ENCODE data around the gene IYD. TPM values are rescaled to one million over a fixed set of nuclear protein-coding genes. Genes with fewer than 3 reads are reported as not detected.

Gene IYD
- total RNA-seq, 1 experiment from 2014 or later: not detected

DNA sequence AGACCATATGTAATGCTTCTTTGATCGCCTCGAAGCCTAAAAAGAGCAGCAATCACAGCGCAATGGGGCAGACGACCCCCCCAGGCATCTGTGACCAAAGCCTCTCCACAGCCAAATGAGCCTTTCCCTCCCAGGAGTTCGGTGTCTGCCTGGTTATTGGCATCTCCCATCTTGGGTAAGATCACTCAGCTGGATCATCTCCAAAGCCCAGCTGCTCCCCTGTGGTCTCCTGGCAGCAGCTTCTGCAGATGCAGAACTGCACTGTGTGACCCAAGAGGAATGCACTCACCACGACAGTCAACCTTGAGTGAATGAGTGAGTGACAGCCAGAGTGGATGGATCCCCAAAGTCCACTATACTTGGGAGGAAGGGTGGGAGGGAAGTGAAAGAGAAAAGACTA lies 44.8 kb upstream of the IYD start:
- no peak overlapping the region for H3K27ac Mint-ChIP-seq
- TF ChIP-seq, protein P1, sequence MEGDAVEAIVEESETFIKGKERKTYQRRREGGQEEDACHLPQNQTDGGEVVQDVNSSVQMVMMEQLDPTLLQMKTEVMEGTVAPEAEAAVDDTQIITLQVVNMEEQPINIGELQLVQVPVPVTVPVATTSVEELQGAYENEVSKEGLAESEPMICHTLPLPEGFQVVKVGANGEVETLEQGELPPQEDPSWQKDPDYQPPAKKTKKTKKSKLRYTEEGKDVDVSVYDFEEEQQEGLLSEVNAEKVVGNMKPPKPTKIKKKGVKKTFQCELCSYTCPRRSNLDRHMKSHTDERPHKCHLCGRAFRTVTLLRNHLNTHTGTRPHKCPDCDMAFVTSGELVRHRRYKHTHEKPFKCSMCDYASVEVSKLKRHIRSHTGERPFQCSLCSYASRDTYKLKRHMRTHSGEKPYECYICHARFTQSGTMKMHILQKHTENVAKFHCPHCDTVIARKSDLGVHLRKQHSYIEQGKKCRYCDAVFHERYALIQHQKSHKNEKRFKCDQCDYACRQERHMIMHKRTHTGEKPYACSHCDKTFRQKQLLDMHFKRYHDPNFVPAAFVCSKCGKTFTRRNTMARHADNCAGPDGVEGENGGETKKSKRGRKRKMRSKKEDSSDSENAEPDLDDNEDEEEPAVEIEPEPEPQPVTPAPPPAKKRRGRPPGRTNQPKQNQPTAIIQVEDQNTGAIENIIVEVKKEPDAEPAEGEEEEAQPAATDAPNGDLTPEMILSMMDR (conservative IDR thresholded peaks at IDR 0.05): no peak
- Histone ChIP-seq H3K27me3 (ENCODE audit: insufficient read depth, low read length) (no peaks in the 10 kb centered on the region), H3K79me1 (ENCODE audit: insufficient read depth, low read depth, low read length, poor library complexity, severe bottlenecking) (no peaks in the 10 kb centered on the region), H3K4me2 (ENCODE audit: insufficient read depth, insufficient read length, low read length) (no peak overlapping the region), H3K79me2 (ENCODE audit: insufficient read depth, low read length) (no peaks in the 10 kb centered on the region), H4K20me1 (ENCODE audit: control insufficient read depth, insufficient read depth, insufficient read length) (no peaks in the 10 kb centered on the region), H2BK15ac (ENCODE audit: low read depth, low read length) (no peak overlapping the region), H2BK12ac (ENCODE audit: insufficient read length, low read depth, low read length) (peak overlapping the region; percentile 20), H2BK5ac (ENCODE audit: insufficient read length, low read length) (no peak overlapping the region), H4K91ac (ENCODE audit: insufficient read length, low read depth, low read length) (no peak overlapping the region), H3K23ac (ENCODE audit: insufficient read length, low read depth, low read length) (no peak overlapping the region), H3T11ph (ENCODE audit: low read length) (no peak overlapping the region), H4K8ac (replicated peaks; ENCODE audit: insufficient read length, low read depth, low read length) (no peak overlapping the region), H2BK20ac (ENCODE audit: low read depth, low read length, poor library complexity, severe bottlenecking) (no peak overlapping the region), H3K4ac (ENCODE audit: low read depth, low read length) (no peak overlapping the region), H3K18ac (ENCODE audit: insufficient read length, low read depth, low read length) (no peak overlapping the region), H3K9me3 (ENCODE audit: control insufficient read depth, low read depth, low read length) (no peaks in the 10 kb centered on the region), H3K4me1 (ENCODE audit: insufficient read depth, low read length) (no peaks in the 10 kb centered on the region; the same call in 1 of the 2 replicates), H3K56ac (ENCODE audit: insufficient read length, low read depth, low read length) (no peak overlapping the region), H3K23me2 (ENCODE audit: insufficient read length, low read depth, low read length, poor library complexity, severe bottlenecking) (peaks cover 3% of the 10 kb centered on the region), H2AK5ac (ENCODE audit: insufficient read length, low read length) (no peak overlapping the region), H3K9ac (ENCODE audit: extremely low read depth, insufficient read length, low read length) (no peak overlapping the region), H2BK120ac (ENCODE audit: low read depth, low read length, poor library complexity, severe bottlenecking) (no peak overlapping the region), H3K14ac (ENCODE audit: insufficient read depth, low read length) (no peak overlapping the region), H3K27ac (ENCODE audit: insufficient read length, low read depth, low read length) (no peak overlapping the region), H4K5ac (ENCODE audit: insufficient read length, low read depth, low read length) (no peak overlapping the region), H2AFZ (ENCODE audit: low read length) (no peak overlapping the region)
- no CpG with 5 or more reads among the region's 6 CpGs for WGBS (ENCODE audit: extremely low coverage, insufficient read length, low lambda C conversion rate)
- H3K27me3 Mint-ChIP-seq (ENCODE audit: low read depth): peaks cover 3% of the 10 kb centered on the region; the same call in 1 of the 2 replicates
- H3K4me3 Mint-ChIP-seq: no peak overlapping the region
- H3K9me3 Mint-ChIP-seq: peaks cover 0 to 3% of the 10 kb centered on the region in 2 experiments; a peak in 2 of 5 replicates
- no peak for DNase-seq
- peaks cover 0 to 2% (median 0%) of the 10 kb centered on the region in 3 experiments; a peak in 1 of 7 replicates for H3K36me3 Mint-ChIP-seq (ENCODE audit: insufficient read depth in 1 of 3, low read depth in 3 of 3)
- peaks cover 24 to 27% of the 10 kb centered on the region in 2 experiments for H3K4me1 Mint-ChIP-seq
